K562 (cell line): ENCODE results near the gene PEPD. TPM values are rescaled to one million over a fixed set of nuclear protein-coding genes. Genes with fewer than 3 reads are reported as not detected.

ENCODE experiments used
- ATAC-seq: fragments of 200-7000 bp; cut with Tn5 transposase; 3 replicates; pipeline ENCODE4 v1.9.1; 2020; ENCODE audit warnings: moderate library complexity
- BruUV-seq: library from RNA; stranded (reverse); fragments of 400-500 nt; replicated peaks from 2 replicates; lab custom pipeline; 2021; lab: Mats Ljungman, UMichigan
- CTCF ChIA-PET: fragments of 300-600 bp; formaldehyde crosslinking; extraction: SDS; loops from one replicate; lab custom pipeline; 2021; ENCODE audit warnings: low intra/inter-chr PET ratio; lab: Yijun Ruan, JAX
- POLR2A ChIA-PET: fragments of 300-600, 350-650 bp; sonication (Branson Sonifier 250); formaldehyde crosslinking; extraction: SDS; loops from one replicate; lab custom pipeline; 2021; ENCODE audit warnings: antibody characterized with exemption, inconsistent platforms; lab: Yijun Ruan, JAX
- DNase-seq, 4 experiments: peaks; one replicate each; pipeline versions ENCODE4 v3.0.0 to v3.0.0-alpha.2; 2011 to 2018; ENCODE audit warnings: low spot score in 3 of 4, mixed read lengths in 3 of 4; ENCODE audit errors: extremely low read depth in 1 of 4
- FAIRE-seq: peaks from 2 replicates; lab custom pipeline; 2011; peaks lifted over from hg19 to GRCh38; lab: Jason Lieb, UNC
- H2AFZ ChIP-seq: 2 replicates; pipeline ENCODE4 v1.6.0; 2011; ENCODE audit warnings: low read depth, low read length, control low read depth, inconsistent platforms
- H3K27ac ChIP-seq: fragments of 200-600 bp; 3 replicates; pipeline ENCODE4 v1.8.0; 2011; ENCODE audit warnings: low read depth, mild to moderate bottlenecking, control low read depth, inconsistent platforms, low read length, moderate library complexity, mixed read lengths; ENCODE audit errors: extremely low read depth
- H3K27me3 ChIP-seq, 2 experiments: fragments of 300-600 bp in 1 of 2; 2 replicates in 1 of 2; 3 replicates in 1 of 2; pipeline versions ENCODE4 v1.6.0 to v1.8.0; 2011; ENCODE audit warnings: inconsistent platforms in 2 of 2, low read length in 2 of 2, mild to moderate bottlenecking in 1 of 2, mixed read lengths in 1 of 2, moderate library complexity in 1 of 2; ENCODE audit not compliant: control insufficient read depth in 2 of 2, insufficient read depth in 2 of 2
- H3K36me3 ChIP-seq: fragments of 300-600 bp; 3 replicates; pipeline ENCODE4 v1.8.0; 2011; ENCODE audit warnings: mild to moderate bottlenecking, low read length, inconsistent platforms; ENCODE audit not compliant: control insufficient read depth, insufficient read depth
- H3K4me1 ChIP-seq, 2 experiments: fragments of 200-600 bp in 1 of 2; replicated peaks in 1 of 2; 2 replicates in 1 of 2; 3 replicates in 1 of 2; pipeline versions ENCODE4 v1.5.1 to v1.8.0; 2011; ENCODE audit warnings: inconsistent platforms in 2 of 2, low read length in 2 of 2, mild to moderate bottlenecking in 1 of 2, mixed read lengths in 1 of 2, moderate library complexity in 1 of 2; ENCODE audit not compliant: control insufficient read depth in 2 of 2, insufficient read depth in 2 of 2
- H3K4me2 ChIP-seq: 2 replicates; pipeline ENCODE4 v1.6.1; 2011; ENCODE audit warnings: low read length, control low read depth, inconsistent platforms, mixed read lengths; ENCODE audit not compliant: insufficient read depth
- H3K4me3 ChIP-seq: fragments of 200-600 bp; sonication (generic), shearing (Covaris generic); 2 replicates; pipeline ENCODE4 v1.5.1; 2016; ENCODE audit warnings: control low read depth, inconsistent platforms
- H3K79me2 ChIP-seq: fragments of 200-600 bp; 3 replicates; pipeline ENCODE4 v1.8.0; 2011; ENCODE audit warnings: low read length, inconsistent platforms; ENCODE audit not compliant: control insufficient read depth, insufficient read depth
- H3K9ac ChIP-seq, 2 experiments: 2 replicates each; pipeline versions ENCODE4 v1.6.0 to v1.6.1; 2011; ENCODE audit warnings: low read depth in 2 of 2, low read length in 2 of 2, control low read depth in 1 of 2, inconsistent platforms in 1 of 2, mild to moderate bottlenecking in 1 of 2, mixed read lengths in 1 of 2; ENCODE audit not compliant: insufficient read depth in 1 of 2
- H3K9me1 ChIP-seq: one replicate; pipeline ENCODE4 v1.6.0; 2011; ENCODE audit warnings: inconsistent platforms, mild to moderate bottlenecking, low read length, moderate library complexity; ENCODE audit not compliant: control insufficient read depth, insufficient read depth
- H3K9me3 ChIP-seq: replicated peaks from 2 replicates; pipeline ENCODE4 v1.5.1; 2011; ENCODE audit warnings: low read depth, low read length, inconsistent platforms; ENCODE audit not compliant: control insufficient read depth, insufficient read depth
- H4K20me1 ChIP-seq: replicated peaks from 2 replicates; pipeline ENCODE4 v1.6.1; 2011; ENCODE audit warnings: low read length, inconsistent platforms, mixed read lengths; ENCODE audit not compliant: control insufficient read depth, insufficient read depth
- CREB1 ChIP-seq, 2 experiments: sonication (generic) in 1 of 2; formaldehyde crosslinking in 1 of 2; IDR thresholded peaks; 2 replicates each; pipeline versions ENCODE4 v1.6.1 to v1.8.0; 2012 to 2022; ENCODE audit warnings: inconsistent platforms in 1 of 2, mild to moderate bottlenecking in 1 of 2, missing genetic modification reagents in 1 of 2, moderate library complexity in 1 of 2
- DPF2 ChIP-seq: fragments of 450-650 bp; IDR thresholded peaks from 2 replicates; pipeline ENCODE4 v1.6.1; 2016
- FOXM1 ChIP-seq, 2 experiments: fragments of 450-650 bp in 1 of 2; sonication (generic) in 1 of 2; formaldehyde crosslinking in 1 of 2; IDR thresholded peaks; 2 replicates each; pipeline versions ENCODE4 v1.6.1 to v1.9.0; 2017 to 2022; ENCODE audit warnings: low read depth in 2 of 2, mild to moderate bottlenecking in 2 of 2, missing genetic modification reagents in 1 of 2, moderate library complexity in 1 of 2
- MITF ChIP-seq: IDR thresholded peaks from 2 replicates; pipeline ENCODE4 v1.6.1; 2014; ENCODE audit warnings: antibody characterized with exemption
- MNT ChIP-seq, 2 experiments: fragments of 450-650 bp; conservative IDR thresholded peaks; 2 replicates each; pipeline ENCODE4 v1.6.1; 2017; ENCODE audit warnings: mild to moderate bottlenecking in 2 of 2, moderate library complexity in 2 of 2
- MTA1 ChIP-seq: fragments of 450-650 bp; IDR thresholded peaks from 2 replicates; pipeline ENCODE4 v1.6.1; 2017; ENCODE audit warnings: borderline replicate concordance
- NR1H2 ChIP-seq: sonication (generic); formaldehyde crosslinking; IDR thresholded peaks from 2 replicates; pipeline ENCODE4 v1.4.0; 2020; ENCODE audit warnings: mild to moderate bottlenecking, missing genetic modification reagents
- RBM14 ChIP-seq: fragments of 200-400 bp; formaldehyde crosslinking; IDR thresholded peaks from 2 replicates; pipeline ENCODE4 v1.6.1; 2018; ENCODE audit warnings: low read depth, mild to moderate bottlenecking, low read length, moderate library complexity, borderline replicate concordance; ENCODE audit not compliant: insufficient read depth
- TRIM25 ChIP-seq: fragments of 450-650 bp; IDR thresholded peaks from 2 replicates; pipeline ENCODE4 v1.7.0; 2016; ENCODE audit warnings: borderline replicate concordance
- TRIM28 ChIP-seq: fragments of 450-650 bp; IDR thresholded peaks from 2 replicates; pipeline ENCODE4 v1.6.1; 2017
- TSC22D4 ChIP-seq: fragments of 450-650 bp; IDR thresholded peaks from 2 replicates; pipeline ENCODE4 v1.6.1; 2016; ENCODE audit warnings: missing genetic modification characterization, missing biosample characterization, control low read depth
- ZBTB49 ChIP-seq: sonication (generic); formaldehyde crosslinking; IDR thresholded peaks from 2 replicates; pipeline ENCODE4 v1.8.0; 2022; ENCODE audit warnings: missing genetic modification reagents, mild to moderate bottlenecking, borderline replicate concordance
- WGBS: fragments of 100-300 bp; shearing (Covaris generic); methylation state at CpG from one replicate; pipeline ENCODE4 v1.1.6; 2016; ENCODE audit warnings: low coverage, mixed read lengths; ENCODE audit not compliant: insufficient coverage; ENCODE audit errors: missing lambda C conversion rate; 5-methylcytosine and 5-hydroxymethylcytosine counted together
- in situ Hi-C: fragments of 300-500 bp; cut with MboI; formaldehyde crosslinking; loops from 4 replicates; pipeline ENCODE4 v1.15.0; 2018; ENCODE audit warnings: inconsistent platforms, mixed read lengths
- intact Hi-C: fragments of 100-400 bp; cut with micrococcal nuclease; formaldehyde crosslinking; loops from 2 replicates; pipeline ENCODE4 v1.14.2; 2022
- polyA plus RNA-seq, 8 experiments: library from polyadenylated mRNA; depleted of rRNA in 4 of 8; stranded (reverse) in 5 of 8; unstranded in 3 of 8; fragments of >200 nt; fragmentation: Nextera tagmentation in 2 of 8; fragmentation: Illumina TruSeq in 1 of 8; extraction: Ambion mirVana in 2 of 8; extraction: Trizol in 1 of 8; gene quantifications; 2 replicates each; pipeline versions ENCODE4 v1.2.1 to v1.2.3, GENCODE V29; 2011 to 2014; ENCODE audit warnings: inconsistent platforms in 1 of 8, missing spikeins in 1 of 8
- total RNA-seq, 7 experiments: library from RNA; depleted of rRNA in 6 of 7; stranded (reverse); fragments of >200 nt in 6 of 7; fragmentation: Illumina TruSeq in 2 of 7; extraction: Trizol in 2 of 7; gene quantifications; 2 replicates each; pipeline versions ENCODE4 v1.2.1 to v1.2.3, GENCODE V29; 2011 to 2021; ENCODE audit warnings: low replicate concordance in 1 of 7

PEPD gene
- total and polyA plus RNA-seq, 9 of the 15 experiments (the other 6 are each of a cell fraction or from before 2014, with no cell fraction given) = 1.3 to 19.2 (median 16.0) TPM

GRCh38 chr19:33472226-33472625 lies 49.4 kb downstream of the PEPD start:
- Histone ChIP-seq H3K27me3 (peaks cover 7 to 27% of the 10 kb centered on the region in 2 experiments; a peak in 2 of 5 replicates), H4K20me1 (peaks cover 13% of the 10 kb centered on the region), H3K4me1 (peaks cover 0 to 4% of the 10 kb centered on the region in 2 experiments; a peak in 2 of 5 replicates)
- CTCF ChIA-PET = no interaction called here
- TF ChIP-seq TRIM28 (no peak), ZBTB49 (CRISPR knock-in tag) (no peak), MITF (no peak), MNT (conservative IDR thresholded peaks at IDR 0.05) (no peak), FOXM1 (IDR thresholded peaks at IDR 0.05; ENCODE audit: low read depth) (no peak), FOXM1 (CRISPR knock-in tag; IDR thresholded peaks at IDR 0.05; ENCODE audit: low read depth) (no peak), TRIM25 (no peak), TSC22D4 (tag) (no peak), CREB1 (IDR thresholded peaks at IDR 0.05) (no peak), CREB1 (CRISPR knock-in tag; IDR thresholded peaks at IDR 0.05) (no peak), DPF2 (no peak), MTA1 (no peak), NR1H2 (CRISPR knock-in tag) (no peak), RBM14 (no peak)
- TF ChIP-seq, all 486 proteins: peak for 0
- no TSS peak for BruUV-seq
- Histone ChIP-seq H3K79me2 (no peaks in the 10 kb centered on the region), H3K9me3 (no peaks in the 10 kb centered on the region), H3K36me3 (no peaks in the 10 kb centered on the region), H3K4me3 (no peak overlapping the region), H3K4me2 (no peak overlapping the region), H3K9ac (no peak overlapping the region), H3K9me1 (no peaks in the 10 kb centered on the region), H2AFZ (no peak overlapping the region), H3K27ac (no peak overlapping the region)
- FAIRE-seq (no peak), ATAC-seq (no peak), DNase-seq (no peak)
- in situ Hi-C loops (no loop called here), intact Hi-C loops (no loop called here)
- 2% methylated on average over 4 of the region's 4 CpGs for WGBS
- POLR2A ChIA-PET = no interaction called here
